IPS DF 4.7 (cell line): ENCODE results near the gene ANP32A.

ENCODE experiments used
- DNase-seq: peaks from one replicate; pipeline ENCODE4 v3.0.0-alpha.2; 2013; ENCODE audit warnings: low spot score; ENCODE audit errors: extremely low read depth

ANP32A gene

DNA sequence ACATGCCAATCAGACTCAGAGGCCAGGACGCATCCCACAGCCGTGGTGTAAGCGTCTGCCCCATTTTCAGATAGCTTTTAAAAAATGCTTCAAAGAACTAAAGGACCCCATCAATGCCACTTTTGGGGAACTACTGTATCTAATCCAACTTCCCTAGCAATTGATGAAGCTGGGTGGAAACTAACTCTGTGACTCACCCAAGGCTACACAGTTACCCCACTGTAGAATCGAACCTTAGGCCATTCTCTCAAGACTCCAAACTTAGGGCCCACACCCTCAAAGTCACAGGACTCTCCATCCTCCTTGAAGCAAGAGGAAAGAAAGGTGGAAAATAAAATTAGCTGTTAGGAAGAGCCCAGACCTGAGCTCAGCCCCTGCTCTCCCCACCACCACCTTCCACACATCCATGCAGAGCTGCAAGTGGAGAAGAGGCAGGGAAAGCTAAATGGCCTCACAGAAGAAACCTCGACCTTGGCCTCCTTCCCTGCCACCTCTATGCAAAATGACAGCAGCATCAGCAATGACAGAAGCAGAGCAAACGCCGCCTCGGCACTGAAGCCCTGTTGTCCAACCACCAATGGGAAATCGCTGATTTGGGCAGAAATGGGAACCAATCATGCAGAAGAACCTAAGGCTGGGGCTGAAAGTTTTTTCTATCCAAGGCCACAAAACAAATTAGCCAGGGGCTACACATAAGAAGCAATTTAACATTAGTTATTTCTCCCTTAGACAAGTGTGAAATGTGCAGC is 22.2 kb downstream of the ANP32A start:
- DNase-seq: no peak

DNA sequence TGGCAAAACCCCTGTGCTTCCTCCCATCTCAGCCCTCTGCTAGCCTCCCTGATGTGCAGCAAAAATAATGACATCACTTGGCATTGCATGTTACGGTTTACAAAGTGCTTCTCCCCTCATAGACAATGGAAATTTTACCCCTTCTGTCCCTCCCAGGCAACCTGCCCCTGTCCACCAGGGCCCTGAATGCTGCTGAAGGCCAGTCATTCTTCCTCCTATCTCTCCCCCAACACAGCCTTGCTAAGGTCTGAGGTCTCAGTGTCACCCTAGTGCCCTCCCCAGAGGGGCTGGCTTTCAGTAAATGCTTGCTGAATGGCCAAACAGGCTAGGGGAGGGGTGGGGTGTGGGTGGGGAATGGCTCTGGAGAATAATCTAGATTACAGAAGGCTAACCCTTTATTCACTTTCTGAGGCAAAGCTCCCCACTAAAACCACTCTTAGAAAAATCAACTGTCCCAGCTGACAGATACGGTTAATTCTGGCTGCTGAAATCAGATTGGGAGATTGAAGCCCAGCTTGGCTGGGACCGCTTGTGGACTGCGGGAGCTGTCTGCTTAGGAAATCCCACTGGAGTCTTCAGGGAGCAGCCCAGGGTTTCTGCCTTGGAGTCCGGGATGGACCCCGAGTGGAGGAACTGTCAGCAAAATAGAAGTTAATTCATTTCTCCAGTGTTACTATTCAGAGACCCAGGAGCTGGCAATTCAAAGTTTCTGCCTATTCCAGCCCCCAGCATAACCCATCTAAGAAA is 22.9 kb downstream of the ANP32A start:
- no peak for DNase-seq

DNA sequence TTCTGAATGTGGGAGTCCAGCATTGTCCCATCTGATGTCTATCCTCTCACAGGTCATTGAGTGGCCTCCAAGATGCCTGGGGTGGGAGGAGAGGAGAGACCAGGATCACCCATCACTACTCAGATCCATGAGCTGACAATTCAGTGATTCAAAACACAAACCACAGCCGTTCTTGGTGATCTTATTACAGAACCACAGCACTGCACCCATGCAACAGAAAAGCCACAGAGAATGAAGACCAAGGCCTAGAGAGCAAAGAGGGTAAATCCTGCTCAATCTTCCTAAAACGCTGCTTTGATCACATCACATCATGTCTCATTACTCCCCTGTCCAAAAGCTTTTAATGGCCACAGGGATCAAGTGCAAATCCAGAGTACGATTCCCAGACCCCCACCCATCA is 23.5 kb downstream of the ANP32A start:
- no peak for DNase-seq

DNA sequence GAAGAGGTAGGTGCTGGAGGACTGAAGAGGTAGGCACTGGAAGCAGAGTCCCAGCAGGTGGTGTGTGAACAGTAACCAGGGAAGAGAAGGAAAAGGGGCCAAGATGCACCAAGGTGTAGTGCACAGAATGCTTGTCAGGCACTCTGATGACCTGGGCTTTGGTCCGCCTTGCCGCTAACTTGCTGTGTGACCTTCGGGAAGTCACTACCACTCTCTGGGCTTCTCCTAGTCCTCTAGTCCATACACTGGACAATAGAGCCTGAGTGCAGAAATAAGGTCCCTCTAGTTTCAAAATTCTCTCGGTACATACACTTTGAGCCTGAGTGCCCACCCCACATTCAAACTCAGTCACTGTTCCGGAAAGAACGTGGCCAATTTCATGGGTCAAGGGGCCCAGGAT is 24.1 kb downstream of the ANP32A start:
- DNase-seq: no peak

DNA sequence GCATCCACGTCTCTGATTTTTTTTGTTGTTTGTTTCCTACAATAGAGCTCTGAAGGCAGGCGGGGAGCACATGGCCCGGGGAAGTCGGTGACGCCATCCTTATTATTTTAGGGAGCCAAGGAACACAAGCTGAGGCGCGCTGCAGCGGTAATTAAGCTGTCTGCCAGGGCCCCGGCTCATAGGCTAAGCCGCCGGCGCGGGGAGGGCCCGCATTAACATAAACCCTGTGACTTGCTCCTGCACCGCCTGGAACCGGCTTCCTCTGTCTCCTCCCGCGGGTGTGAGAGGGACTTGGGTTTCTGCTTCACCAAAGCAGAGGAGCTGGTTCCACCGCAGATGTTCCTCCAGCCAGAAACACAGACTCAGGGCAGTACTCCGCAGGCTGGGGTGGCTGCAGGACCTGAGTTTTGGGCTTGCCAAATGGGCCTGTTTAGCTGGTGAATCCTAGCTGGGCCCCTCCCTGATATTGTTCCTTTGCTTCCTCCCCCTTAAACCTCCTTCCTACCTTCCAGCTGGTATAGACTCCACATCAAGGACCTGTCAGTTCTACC is 25.3 kb downstream of the ANP32A start:
- DNase-seq: no peak

DNA sequence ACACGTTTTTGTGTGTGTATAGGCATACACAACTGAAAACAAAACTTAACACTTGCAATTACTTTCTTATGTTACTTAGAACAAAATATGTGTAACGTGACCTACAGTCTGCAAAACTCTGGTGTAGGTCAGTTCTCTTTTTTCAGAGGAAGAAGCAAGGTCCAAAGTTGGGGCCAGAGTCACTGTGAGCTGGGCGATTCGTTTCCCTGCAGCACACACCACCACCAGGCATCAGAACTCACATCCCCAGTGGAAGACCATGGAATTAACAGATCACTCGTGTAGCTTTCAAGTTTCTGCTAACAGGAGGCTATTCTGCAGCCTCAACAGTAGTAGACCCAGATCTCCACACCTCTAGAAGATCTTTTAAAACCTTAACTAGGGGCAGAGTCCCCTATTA is 25.8 kb downstream of the ANP32A start:
- DNase-seq: no peak

DNA sequence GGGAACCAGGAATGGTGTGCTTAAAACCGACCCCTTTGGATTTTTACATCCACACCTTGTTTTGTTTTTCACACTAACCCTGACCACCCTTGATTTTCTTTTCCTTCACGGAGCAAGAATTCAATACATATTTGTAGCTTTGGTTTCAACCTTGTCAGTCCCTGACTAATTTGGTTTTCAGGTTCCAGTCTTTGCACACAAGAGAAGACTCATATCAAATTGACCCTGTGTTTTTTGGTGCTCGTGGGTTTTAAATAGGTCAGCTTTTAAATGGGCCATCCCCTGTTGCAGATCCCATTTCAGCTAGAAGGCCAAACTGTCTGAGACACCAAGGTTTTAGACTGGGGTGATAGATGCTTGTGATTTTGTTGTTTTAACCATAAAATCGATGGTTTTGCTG is 26.4 kb downstream of the ANP32A start:
- DNase-seq: no peak

DNA sequence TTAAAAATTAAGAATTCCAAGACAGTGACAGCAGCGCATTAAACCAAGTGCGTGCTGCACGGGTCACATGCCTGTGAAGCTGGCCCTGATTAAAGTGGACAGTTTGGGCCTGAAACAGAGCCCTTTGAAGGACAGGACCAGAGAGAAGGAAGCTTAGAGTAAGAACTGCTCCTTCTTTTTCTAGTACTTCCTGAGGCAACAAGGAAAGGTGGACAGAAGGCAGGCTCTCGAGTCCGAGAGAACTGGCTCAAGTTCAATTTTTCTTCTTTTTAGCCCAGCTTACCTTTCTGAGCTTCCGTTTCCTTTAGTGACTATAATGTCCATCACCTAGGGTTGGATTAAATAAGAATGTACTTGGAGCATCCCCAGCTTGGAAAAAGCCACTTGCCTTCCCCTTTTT is 26.9 kb downstream of the ANP32A start:
- DNase-seq: no peak

DNA sequence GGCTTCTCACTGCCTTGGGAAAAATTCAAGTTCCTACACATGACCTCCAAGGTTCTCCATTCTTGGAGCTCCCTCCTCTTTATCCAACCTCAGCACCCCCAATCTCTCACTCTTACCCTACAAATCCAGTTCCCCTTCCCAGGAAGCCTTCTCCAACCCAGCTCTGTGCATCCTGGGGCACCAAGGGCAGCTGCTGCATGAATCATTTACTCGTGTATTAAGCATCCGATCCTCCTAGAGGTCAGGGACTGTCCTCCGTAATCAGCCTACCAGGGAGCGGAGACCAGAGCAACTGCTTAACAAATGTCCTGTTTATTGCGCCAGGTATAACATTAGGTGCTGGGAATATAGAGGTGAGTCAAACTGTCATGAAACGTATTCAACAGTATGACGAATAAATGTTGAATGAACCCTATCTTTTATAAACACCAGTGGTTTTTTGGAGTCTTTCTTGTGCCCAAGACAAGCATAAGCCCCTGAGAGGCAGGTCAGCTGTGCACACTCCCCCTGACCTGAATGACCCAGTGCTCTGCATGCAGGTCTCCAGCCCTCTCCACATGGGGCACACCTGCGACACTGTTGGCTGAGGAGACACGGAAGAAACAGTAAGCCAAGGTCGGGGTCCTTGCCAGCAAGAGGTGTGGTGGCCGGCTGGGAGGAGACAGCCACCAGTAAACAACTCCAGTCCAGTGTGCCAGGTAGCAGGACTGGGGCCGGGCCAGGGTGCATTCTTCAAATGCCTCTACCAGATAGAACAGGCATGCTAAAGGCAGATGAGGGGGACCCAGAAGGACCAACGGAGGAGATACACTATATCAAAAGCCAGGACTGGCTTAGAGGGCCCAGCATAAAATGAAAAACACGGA is 27.6 kb downstream of the ANP32A start:
- DNase-seq: no peak

DNA sequence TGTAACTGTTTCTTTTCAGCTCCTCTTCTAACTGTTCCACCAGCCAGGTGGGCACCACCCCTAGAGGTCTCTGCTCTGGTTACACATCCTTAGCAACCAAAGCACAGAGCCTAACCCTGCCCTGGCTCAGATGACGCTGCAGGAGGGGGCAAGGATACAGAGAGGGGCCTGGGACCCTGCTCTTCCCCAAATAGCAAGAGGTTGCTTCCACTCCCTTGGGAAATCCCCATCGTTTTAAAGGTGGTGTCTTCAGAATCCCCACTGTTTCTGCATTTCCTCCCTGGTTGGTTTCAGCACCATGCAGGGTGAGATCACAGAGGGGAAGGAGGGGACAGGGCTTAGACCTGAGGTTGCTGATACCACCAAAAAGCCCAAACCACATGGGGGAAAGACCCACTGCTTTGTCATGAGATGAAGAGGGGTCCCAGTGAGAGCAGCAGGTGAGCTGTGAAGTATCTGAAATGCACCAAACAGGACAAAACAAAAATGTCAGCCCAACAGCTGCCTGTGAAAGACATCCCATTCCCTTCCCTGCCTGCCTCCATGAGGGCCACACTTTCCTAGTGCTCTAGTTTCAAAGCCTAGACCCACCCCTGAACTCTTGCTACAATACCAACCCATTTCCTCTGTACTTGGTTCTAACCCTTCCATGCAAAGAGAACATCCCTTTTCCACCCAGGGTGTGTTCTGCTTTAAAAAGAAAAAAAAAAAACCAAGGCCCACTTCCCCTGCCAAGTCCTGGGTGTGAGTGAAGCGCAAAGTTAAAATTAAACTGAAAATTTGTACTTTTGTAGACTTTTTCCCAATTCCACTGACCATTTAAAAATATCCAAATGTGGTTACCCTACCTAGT is 29.0 kb downstream of the ANP32A start:
- DNase-seq: no peak

DNA sequence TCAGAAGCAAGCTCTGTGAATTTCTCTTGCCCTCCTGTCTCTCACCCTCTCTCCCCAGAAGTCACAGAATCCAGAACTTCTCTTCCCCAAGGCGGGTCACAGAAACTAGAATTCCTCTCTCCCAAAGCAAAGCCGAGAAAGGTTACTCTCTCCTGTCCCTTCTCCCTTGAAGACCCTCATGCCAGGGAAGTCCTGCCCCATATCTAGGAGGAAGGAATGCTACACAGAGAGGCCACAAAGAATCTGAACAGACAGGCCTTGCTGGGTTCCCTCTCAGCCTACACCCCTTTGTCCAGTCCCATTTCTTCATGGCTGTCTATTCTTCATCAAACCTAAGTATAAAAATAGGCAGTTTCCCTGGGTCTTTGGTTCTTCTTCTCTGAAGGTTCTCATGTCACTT is 29.8 kb downstream of the ANP32A start:
- DNase-seq: no peak

DNA sequence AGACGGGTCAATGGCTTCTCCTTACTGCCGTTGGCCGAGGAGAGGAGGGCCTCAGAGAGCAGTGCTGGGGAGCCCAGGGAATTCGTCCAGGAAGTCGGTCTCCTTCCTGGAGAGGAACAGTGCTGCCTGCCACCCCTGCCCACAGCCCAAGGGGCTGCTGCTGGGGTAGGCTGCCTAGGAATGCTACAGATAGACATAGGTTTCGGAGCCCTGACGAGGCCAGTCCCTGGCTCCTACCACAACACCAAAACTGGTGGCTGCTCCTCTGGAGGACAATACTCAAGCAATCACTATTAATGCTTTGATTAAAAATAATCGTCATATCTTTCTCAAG is 30.5 kb downstream of the ANP32A start:
- no peak for DNase-seq

DNA sequence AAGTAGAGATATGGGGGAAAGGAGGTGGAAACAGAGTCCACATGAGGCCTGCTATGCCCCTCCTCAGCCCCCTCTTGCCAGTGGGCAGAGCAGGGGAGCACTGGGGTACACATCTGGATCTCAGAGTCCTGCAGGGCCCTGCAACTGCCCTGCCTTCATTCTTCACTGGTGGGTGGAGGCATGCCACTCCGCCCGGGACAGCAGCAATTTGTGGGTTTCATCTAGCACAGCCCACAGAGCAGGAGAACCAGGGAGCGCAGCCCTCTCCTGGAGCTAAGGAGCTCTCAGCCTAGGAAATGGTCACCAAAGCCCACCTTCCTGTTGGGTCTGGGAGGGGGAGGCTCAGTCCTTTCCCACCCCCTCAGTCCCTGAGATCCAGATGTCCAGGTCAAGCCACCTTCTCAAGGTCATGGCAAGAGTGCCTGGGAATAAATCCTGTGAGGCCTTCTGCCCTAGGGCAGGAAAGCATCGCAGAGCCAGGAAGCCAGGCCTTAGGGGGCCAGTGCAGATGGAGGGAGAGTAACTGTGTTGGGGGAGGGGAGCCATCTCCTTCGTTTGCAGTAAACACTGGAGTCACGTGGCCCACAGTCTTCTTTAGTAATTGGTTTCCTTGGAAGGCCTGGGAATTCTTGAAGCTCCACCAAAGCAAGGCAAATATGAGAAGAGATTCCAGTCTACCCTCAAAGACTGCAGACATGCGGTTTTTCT is 31.0 kb downstream of the ANP32A start:
- DNase-seq: peak; percentile 30

DNA sequence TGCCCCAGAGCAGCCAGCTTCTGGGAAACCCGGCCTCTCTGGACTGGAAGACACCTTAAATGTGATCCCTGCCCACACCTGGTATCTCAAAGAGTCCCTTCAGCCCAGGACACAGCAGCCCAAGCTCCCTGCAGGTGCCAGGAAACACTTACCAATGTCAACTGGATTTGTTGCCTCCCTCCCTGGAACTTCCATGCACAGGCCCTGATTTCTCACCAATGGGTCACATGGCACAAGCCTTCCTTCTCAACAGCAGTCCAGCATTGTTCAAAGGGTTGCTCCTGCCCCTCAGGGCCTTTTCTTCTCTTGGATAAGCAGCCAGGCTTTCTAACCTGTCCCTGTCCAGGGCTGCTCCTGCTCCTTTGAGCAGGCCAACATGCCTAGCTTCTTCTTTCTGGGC is 31.6 kb downstream of the ANP32A start:
- no peak for DNase-seq

DNA sequence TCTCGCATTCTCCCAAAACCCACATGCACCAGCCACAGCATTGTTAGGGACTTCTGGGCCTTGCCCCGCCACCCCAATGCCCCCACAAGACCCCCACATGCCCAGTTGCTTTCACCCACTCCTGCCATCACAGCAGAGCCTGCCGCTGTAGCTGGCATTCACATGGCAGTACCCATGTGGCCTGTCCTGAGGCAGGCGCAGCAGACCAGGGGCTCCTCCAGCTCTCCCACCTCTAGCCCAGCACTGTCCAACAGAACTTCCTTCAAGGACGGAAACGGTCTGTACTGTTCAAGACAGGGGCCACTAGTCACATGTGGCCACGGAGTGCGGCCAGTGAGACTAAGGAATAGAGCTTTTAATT is 32.5 kb downstream of the ANP32A start:
- no peak for DNase-seq

DNA sequence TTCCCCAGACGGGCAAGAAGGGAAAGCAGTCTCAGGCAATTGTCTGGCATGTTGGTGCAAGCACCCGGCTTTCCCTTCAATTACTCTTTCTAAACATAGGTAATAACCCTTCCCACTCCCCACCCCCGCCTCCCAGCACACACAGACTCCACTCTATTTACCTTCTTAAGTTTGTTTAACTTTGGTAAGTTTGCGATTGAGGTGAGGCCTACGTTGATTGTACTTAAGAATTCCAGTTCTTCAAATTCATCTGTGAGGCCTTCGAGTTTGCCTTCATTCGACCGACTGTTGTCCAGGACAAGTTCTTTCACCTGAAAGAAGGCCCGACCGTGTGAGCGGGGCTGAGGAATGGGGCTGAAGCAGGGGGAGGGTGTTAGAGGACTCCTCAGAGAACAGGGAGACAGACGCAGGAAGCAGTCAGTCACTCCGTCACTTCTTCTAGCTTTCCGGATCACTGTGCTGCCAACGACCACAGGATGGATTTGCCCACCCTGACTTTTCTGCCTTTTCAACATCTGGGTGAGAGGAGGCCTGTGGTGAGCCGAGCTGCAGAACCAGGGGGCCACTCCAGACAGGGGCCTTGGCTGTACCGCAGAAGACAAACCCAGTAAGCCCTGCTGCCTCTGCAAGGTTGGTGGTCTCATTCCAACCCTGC is 33.0 kb downstream of the ANP32A start:
- no peak for DNase-seq

DNA sequence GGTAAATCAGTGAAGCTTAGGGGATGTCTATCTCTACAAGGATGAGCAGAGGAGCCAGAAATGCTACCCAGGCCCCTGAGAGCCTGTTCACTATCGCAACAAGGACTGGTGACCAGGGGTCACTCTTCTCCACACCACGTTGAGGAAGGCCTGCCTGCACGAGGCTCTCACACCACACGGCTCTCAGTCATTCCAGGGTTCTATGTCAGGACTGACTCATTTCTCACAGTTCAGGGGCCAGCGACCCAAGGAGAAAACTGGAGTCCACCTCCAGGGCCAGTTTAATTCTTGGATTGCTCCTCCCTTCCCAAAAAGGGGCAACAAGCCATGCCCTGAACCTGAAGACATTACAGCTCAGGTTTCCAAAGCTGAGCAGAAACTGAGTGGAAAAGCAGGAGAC is 33.9 kb downstream of the ANP32A start:
- DNase-seq: no peak

DNA sequence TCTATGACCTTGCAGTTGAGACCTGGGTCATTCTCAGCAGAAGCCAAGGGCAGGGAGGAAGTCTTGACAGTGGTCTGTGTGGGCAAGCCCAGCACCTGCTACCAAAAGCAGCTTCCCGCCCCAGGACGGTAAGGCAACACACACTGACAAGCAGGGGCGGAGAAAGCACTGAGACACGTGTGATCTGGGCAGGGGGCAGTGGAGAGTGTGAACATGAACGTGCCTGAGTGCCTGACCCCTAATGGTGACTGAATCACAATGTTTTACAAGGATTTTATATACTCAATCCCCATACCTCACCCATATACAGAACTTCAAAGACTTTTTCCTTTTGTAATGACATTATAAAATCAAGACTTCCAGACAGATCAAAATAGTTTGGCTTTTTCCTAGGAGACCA is 35.2 kb downstream of the ANP32A start:
- no peak for DNase-seq

DNA sequence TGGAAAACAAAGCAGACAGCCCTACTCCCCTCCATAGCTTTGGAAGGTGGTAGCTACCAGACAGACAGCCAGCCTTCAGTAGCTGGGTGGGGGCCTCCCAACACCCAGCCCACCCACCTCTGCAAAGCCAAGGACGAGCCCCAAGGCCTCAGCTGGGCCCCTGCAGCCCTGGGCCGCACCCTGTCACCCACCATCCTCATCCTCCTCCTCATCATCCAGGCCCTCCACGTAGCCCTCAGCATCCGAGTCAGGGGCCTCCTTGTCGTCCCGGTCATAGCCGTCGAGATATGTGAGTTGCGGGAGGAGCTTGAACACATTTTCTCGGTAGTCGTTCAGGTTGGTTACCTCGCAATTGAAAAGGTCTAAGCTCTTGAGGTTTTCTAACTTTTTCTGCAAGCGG is 36.5 kb downstream of the ANP32A start:
- no peak for DNase-seq
